ENCODE measurements around the gene C6orf52.

The C6orf52 gene

DNA sequence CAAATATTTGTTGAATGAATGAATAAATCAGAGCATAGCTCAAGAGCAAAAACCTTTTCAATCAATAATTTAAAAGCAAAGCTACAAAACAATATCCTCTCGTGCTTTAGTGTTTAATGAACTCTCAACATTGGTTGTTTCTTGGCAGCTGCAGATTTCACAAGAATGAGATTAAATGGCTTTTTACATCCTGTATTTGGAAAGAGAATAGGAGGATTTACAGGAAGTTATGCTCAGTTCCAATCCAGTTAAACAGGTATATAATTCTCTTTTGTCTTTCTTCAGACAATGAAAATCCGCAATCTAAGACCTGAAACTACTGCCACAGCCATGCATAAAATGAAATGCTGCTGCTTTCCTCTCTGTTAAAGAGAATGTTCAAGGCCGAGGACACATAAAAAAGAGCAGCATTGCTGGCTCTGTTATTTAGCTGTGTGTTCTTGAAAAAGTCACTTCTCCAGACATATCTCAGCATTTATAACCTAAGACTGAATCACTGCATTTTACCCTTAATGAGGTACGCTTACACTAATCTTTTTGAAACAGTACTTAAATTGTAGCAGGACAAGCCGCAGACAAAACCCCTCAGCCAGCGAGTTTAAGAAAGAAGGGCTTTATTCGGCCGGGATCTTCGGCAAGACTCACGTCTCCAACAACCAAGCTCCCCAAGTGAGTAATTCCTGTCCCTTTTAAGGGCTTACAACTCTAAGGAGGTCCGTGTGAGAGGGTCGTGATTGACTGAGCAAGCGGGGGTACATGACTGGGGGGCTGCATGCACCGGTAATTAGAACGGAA, 3.6 kb downstream of the C6orf52 start:
- TF ChIP-seq, protein P1, sequence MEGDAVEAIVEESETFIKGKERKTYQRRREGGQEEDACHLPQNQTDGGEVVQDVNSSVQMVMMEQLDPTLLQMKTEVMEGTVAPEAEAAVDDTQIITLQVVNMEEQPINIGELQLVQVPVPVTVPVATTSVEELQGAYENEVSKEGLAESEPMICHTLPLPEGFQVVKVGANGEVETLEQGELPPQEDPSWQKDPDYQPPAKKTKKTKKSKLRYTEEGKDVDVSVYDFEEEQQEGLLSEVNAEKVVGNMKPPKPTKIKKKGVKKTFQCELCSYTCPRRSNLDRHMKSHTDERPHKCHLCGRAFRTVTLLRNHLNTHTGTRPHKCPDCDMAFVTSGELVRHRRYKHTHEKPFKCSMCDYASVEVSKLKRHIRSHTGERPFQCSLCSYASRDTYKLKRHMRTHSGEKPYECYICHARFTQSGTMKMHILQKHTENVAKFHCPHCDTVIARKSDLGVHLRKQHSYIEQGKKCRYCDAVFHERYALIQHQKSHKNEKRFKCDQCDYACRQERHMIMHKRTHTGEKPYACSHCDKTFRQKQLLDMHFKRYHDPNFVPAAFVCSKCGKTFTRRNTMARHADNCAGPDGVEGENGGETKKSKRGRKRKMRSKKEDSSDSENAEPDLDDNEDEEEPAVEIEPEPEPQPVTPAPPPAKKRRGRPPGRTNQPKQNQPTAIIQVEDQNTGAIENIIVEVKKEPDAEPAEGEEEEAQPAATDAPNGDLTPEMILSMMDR (IDR thresholded peaks at IDR 0.05; ENCODE audit: insufficient read depth, low read length, missing control alignments), result no peak
- ChIA-PET CTCF (no interaction called here), POLR2A (no interaction called here)
- no peak for DNase-seq (ENCODE audit: low read depth, low spot score)
- H3K4me3 ChIP-seq (ENCODE audit: low read depth, low read length), result no peak overlapping the region

DNA sequence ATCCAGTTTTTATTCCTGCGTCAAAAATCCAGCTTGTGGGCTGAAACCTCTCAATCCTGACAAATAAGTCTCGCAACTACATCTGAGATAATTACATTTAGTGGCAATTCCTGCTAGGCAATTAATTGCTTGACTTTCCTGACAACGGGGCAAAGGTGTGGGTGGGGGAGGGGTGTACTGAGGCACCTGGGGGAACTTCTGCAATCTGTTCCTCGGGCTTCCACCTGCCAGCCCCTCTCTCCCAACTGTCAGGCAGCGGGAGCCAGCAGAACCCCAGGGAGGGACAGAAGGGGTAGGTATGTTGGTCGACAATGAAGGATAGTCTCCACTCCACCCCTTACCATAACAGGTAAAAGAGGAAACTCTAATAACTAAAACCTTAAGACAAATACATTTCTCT, 6.8 kb downstream of the C6orf52 start:
- no peak overlapping the region for H3K4me3 ChIP-seq (ENCODE audit: low read depth, low read length)
- ChIA-PET POLR2A (no interaction called here), CTCF (interaction anchor here (0.6 kb wide), 1 partner anchor 707 kb away, joined by 3 read pairs; no protein-coding TSS in a partner anchor)
- TF ChIP-seq, protein P1 (IDR thresholded peaks at IDR 0.05; ENCODE audit: insufficient read depth, low read length, missing control alignments), result no peak
- no peak for DNase-seq (ENCODE audit: low read depth, low spot score)

DNA sequence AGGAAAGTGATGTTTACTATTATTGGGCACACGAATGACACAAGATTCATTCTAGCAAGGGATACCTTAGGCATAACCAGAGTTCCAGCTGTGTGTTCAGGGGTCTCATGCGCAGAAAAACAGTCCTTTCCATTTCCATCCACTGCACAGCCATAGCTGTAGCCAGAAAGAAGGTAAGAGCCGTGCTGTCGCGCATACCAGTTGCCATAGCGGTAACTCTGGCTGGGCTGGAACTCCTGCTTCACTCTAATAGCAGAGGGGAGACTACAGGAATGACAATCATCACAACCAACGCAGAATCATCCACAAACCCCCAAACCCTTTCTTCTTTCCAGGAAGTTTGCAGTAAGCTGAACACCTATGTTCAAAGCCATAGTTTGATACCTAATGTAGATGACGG, 7.5 kb downstream of the C6orf52 start:
- ChIA-PET CTCF (no interaction called here), POLR2A (no interaction called here)
- no peak for DNase-seq (ENCODE audit: low read depth, low spot score)
- H3K4me3 ChIP-seq (ENCODE audit: low read depth, low read length), result no peak overlapping the region
- TF ChIP-seq, protein P1 (IDR thresholded peaks at IDR 0.05; ENCODE audit: insufficient read depth, low read length, missing control alignments), result no peak

DNA sequence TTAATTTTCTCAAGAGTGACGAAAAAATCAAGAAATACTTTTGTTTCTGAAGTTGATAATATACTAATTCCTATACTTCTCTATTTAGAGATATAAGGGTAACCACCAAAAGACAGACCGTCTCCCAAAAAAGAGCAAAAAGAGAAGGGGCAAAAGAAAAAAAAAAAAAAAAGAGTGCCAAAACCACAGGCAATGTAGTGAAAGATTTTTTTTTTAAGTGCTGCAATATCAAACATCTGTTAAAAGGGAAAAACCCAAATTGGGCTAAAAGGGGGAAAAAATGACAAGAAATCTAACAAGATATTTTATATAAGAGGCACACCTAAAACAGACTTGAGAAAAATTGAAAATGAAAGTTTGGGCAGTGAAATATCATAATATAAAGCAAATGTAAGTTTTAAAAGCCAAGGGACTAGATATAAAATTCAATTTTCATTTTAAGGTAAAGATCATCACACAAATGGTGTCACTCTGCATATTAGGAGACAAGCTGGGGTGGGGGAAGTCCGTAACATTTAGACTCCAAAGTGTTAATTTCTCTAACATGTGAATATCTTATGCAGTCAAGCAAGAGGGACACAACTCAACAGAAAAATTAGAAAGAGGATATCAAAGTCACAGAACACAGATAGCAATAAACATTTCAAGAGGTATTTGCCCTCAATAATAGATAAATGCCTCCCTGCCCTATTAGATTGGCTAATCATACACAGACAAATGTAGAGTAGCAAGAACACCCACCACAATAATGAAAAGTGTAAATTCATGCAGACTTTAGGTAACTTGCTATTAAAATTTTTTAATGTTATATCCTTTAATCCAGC, 9.1 kb downstream of the C6orf52 start:
- ChIA-PET CTCF (no interaction called here), POLR2A (no interaction called here)
- no peak for DNase-seq (ENCODE audit: low read depth, low spot score)
- TF ChIP-seq, protein P1 (IDR thresholded peaks at IDR 0.05; ENCODE audit: insufficient read depth, low read length, missing control alignments), result no peak
- H3K4me3 ChIP-seq (ENCODE audit: low read depth, low read length), result no peak overlapping the region

DNA sequence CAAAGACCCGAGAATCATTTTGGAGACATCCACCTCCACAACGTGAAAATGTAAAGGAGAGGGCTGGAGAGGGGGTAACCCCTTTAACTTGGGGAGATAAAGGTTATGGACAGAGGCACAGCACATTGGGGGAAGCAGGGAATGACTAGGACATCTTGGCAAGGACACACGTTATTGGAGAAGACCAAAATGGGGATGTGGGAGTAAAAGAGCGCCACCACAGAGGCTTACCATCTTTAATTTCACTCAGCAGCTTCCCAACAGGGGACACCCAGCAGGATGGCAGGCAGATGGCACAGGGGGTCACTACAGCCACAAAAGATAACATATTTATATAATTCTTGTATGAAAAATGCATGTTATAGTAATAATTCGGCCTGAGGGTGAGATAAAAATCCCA, 9.8 kb downstream of the C6orf52 start:
- POLR2A ChIA-PET, result no interaction called here
- TF ChIP-seq, protein P1 (IDR thresholded peaks at IDR 0.05; ENCODE audit: insufficient read depth, low read length, missing control alignments), result no peak
- no peak overlapping the region for H3K4me3 ChIP-seq (ENCODE audit: low read depth, low read length)
- CTCF ChIA-PET, result no interaction called here
- DNase-seq (ENCODE audit: low read depth, low spot score), result no peak

DNA sequence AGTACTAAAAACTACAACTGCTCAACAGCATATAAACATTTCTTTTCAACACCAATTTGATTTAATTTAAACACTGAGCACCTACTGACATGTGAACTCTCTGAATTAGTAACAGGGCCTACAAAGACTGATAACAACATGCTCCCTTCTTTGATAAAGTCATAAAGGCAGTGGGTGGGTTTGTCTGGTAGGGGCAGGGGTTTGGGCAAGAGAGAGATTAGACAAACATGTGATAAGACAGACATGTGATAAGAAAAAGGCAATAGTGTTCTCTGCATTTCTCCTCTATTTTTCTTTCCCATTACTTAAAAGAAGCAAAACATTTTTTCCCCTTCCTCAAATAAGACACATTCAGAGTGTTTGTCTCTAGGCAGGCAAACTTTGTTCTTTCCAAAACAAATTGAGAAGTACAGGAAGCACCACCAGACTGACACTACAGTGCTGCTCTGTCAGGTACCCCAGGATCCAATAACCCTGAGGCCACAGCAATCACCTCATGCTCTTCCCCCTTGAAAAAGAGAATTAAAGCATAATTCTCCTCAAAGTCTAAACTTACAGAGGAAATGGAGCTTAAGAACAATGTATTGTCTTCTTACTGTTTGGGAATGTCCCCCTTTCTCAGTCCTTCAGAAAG, 11.9 kb downstream of the C6orf52 start:
- TF ChIP-seq, protein P1 (IDR thresholded peaks at IDR 0.05; ENCODE audit: insufficient read depth, low read length, missing control alignments), result no peak
- ChIA-PET POLR2A (no interaction called here), CTCF (no interaction called here)
- H3K4me3 ChIP-seq (ENCODE audit: low read depth, low read length), result no peak overlapping the region
- no peak for DNase-seq (ENCODE audit: low read depth, low spot score)
